SK-N-SH (cell line): Measurements from ENCODE around the gene CACNA1E.

Experiments
- CHD2 ChIP-seq: fragments of 150-350 bp; IDR thresholded peaks from 2 replicates; pipeline ENCODE4 v1.6.1; 2018; ENCODE audit warnings: low read length; ENCODE audit not compliant: partially characterized antibody
- CTCF ChIP-seq: fragments of 200-600 bp; sonication (generic); IDR thresholded peaks from 2 replicates; pipeline ENCODE4 v1.6.1; 2017; ENCODE audit warnings: antibody characterized with exemption, mild to moderate bottlenecking, moderate library complexity
- FOXJ3 ChIP-seq: sonication (generic); formaldehyde crosslinking; IDR thresholded peaks from 2 replicates; pipeline ENCODE4 v1.5.1; 2020; ENCODE audit warnings: mild to moderate bottlenecking, missing genetic modification reagents
- GATA2 ChIP-seq: sonication (generic); formaldehyde crosslinking; IDR thresholded peaks from 2 replicates; pipeline ENCODE4 v1.5.0; 2020; ENCODE audit warnings: mild to moderate bottlenecking, missing genetic modification reagents
- JUND ChIP-seq: IDR thresholded peaks from 2 replicates; pipeline ENCODE4 v1.4.0; 2012
- MAX ChIP-seq: IDR thresholded peaks from 2 replicates; pipeline ENCODE4 v1.4.0; 2012; ENCODE audit warnings: low read depth
- MEF2A ChIP-seq: IDR thresholded peaks from 2 replicates; pipeline ENCODE4 v1.4.0; 2012; ENCODE audit warnings: low read depth, borderline replicate concordance
- POLR2AphosphoS5 ChIP-seq: IDR thresholded peaks from 2 replicates; pipeline ENCODE4 v1.6.1; 2012; ENCODE audit warnings: low read depth, low read length
- REST ChIP-seq: IDR thresholded peaks from 2 replicates; pipeline ENCODE4 v1.6.1; 2012; ENCODE audit warnings: mild to moderate bottlenecking, low read depth, low read length, moderate library complexity
- RFX5 ChIP-seq: IDR thresholded peaks from 2 replicates; pipeline ENCODE4 v1.6.1; 2012; ENCODE audit warnings: mild to moderate bottlenecking, improper control_type of control experiment, low read length
- SIN3A ChIP-seq: IDR thresholded peaks from 2 replicates; pipeline ENCODE4 v1.6.1; 2012; ENCODE audit warnings: low read depth, mild to moderate bottlenecking, low read length, moderate library complexity, borderline replicate concordance
- TAF1 ChIP-seq: IDR thresholded peaks from 2 replicates; pipeline ENCODE4 v1.6.1; 2012; ENCODE audit warnings: low read depth, mild to moderate bottlenecking, low read length, moderate library complexity, borderline replicate concordance
- ZBTB33 ChIP-seq: IDR thresholded peaks from 2 replicates; pipeline ENCODE4 v1.4.0; 2012; ENCODE audit warnings: low read depth, borderline replicate concordance

GRCh38 chr1:181476581-181476980, 6.7 kb upstream of the CACNA1E start:
- TF ChIP-seq FOXJ3 (no peak), CTCF (no peak), MAX (no peak), REST (no peak), SIN3A (no peak), POLR2AphosphoS5 (no peak), RFX5 (no peak), ZBTB33 (no peak), TAF1 (no peak), CHD2 (no peak), JUND (no peak), GATA2 (CRISPR knock-in tag) (no peak), MEF2A (no peak)
